ENCODE results near the gene RIN3. TPM values are rescaled to one million over a fixed set of nuclear protein-coding genes. Genes with fewer than 3 reads are reported as not detected.

Gene RIN3
- total and polyA plus RNA-seq, 3 donors from 2014 or later, result 25.9 to 56.2 (median 49.8) TPM

DNA sequence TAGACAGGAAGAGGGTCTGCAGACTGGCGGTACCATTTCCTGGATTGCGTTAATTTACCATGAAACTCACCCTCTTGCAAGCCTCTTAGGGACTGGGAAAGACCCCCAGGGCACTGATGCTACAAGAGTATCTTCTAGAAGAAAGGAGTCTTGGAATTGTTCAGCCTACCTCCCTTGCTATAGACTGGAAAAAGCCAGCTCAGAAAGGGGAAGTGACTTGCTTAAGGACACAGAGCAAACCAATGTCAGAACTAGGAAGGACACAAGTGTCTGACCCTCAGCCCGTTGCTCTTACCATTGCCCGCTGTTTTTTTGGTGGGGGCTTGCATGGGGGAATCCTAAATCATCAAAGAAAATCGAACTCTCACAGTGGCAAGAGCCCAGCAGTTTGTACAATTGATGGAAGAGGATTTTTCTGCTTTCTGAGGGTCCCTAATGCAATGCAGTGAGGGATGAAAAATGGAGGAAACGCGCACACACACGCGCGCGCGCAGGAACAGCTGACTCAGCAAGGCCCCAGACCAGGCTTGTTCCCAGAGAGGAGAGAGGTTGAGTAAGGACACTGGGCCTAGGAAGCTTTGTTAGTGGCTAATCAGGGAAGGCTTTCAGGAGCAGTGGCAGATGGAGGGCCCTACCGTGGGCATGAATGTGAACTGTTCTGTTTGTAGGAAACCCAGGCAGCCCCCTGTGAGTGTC is 50.9 kb downstream of the RIN3 start:
- no peak for DNase-seq
- no peak overlapping the region for H3K4me3 ChIP-seq
- WGBS, 2 donors, result 75 to 89% methylated on average over 12 to 13 of the region's 13 CpGs
- no peak for TF ChIP-seq POLR2A (IDR thresholded peaks at IDR 0.05)
- TF ChIP-seq, protein P1, sequence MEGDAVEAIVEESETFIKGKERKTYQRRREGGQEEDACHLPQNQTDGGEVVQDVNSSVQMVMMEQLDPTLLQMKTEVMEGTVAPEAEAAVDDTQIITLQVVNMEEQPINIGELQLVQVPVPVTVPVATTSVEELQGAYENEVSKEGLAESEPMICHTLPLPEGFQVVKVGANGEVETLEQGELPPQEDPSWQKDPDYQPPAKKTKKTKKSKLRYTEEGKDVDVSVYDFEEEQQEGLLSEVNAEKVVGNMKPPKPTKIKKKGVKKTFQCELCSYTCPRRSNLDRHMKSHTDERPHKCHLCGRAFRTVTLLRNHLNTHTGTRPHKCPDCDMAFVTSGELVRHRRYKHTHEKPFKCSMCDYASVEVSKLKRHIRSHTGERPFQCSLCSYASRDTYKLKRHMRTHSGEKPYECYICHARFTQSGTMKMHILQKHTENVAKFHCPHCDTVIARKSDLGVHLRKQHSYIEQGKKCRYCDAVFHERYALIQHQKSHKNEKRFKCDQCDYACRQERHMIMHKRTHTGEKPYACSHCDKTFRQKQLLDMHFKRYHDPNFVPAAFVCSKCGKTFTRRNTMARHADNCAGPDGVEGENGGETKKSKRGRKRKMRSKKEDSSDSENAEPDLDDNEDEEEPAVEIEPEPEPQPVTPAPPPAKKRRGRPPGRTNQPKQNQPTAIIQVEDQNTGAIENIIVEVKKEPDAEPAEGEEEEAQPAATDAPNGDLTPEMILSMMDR (IDR thresholded peaks at IDR 0.05), result no peak
- no peaks in the 10 kb centered on the region for H3K9me3 ChIP-seq
- peaks cover 30% of the 10 kb centered on the region for H3K4me1 ChIP-seq
- no peaks in the 10 kb centered on the region for H3K36me3 ChIP-seq (ENCODE audit: low read depth, missing control alignments)
- H3K27ac ChIP-seq, result peak overlapping the region; percentile 25 to 70
- H3K27me3 ChIP-seq, result no peaks in the 10 kb centered on the region
- intact Hi-C loops (cut with DNase I; ENCODE audit: low total_unique reads), result no loop called here

DNA sequence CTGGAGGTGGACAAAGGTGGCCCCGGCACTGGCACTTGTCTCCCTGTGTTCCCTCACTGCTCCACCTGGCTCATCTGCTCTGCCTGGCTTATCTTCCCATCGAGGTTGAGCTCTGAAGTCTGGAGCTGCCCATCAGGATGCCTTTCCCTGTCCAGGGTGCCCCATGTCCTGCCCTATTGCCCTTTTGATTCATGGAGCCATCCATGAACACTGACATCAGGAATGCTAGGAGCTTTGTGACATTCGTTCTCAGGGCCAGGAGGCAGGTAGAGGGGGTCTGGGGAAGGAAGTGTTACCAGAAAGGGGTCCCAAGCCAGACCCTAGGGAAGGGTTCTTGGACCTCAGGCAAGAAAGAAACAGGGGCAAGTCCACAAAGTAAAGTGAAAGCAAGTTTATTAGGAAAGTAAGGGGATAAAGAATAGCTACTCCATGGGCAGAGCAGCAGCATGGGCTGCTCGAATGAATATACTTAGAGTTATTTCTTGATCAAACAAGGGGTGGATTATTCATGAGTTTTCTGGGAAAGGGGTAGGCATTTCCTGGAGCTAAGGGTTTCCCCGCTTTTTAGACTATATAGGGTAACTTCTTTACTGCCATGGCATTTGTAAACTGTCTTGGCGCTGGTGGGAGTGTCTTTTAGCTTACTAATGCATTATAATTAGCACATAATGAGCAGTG is 51.6 kb downstream of the RIN3 start:
- 78 to 86% methylated on average over 6 of the region's 6 CpGs for WGBS, 2 donors
- no peaks in the 10 kb centered on the region for H3K27me3 ChIP-seq
- no peak for DNase-seq
- peaks cover 29% of the 10 kb centered on the region for H3K4me1 ChIP-seq
- intact Hi-C loops (cut with DNase I; ENCODE audit: low total_unique reads), result no loop called here
- no peak overlapping the region for H3K4me3 ChIP-seq
- peak overlapping the region in 1 of 2 donors; percentile 25 for H3K27ac ChIP-seq
- no peak for TF ChIP-seq POLR2A (IDR thresholded peaks at IDR 0.05)
- TF ChIP-seq, protein P1 (IDR thresholded peaks at IDR 0.05), result no peak
- H3K9me3 ChIP-seq, result no peaks in the 10 kb centered on the region
- no peaks in the 10 kb centered on the region for H3K36me3 ChIP-seq (ENCODE audit: low read depth, missing control alignments)

DNA sequence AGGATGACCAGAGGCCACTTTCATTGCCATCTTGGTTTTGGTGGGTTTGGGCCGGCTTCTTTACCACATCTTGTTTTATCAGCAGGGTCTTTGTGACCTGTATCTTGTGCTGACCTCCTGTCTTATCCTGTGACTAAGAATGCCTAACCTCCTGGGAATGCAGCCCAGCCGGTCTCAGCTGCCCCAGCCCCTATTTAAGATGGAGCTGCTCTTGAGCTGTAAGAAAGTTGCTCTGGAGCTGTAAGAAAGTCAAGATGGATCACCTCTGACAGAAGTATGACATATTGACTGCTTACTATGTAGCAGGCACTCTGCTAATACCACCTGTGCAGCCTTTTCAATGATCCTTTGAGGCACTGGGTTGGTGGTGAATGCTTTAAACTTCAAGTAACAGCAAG is 52.1 kb downstream of the RIN3 start:
- Histone ChIP-seq H3K9me3 (no peaks in the 10 kb centered on the region), H3K4me1 (peaks cover 24% of the 10 kb centered on the region), H3K27me3 (no peaks in the 10 kb centered on the region), H3K27ac (no peak overlapping the region), H3K4me3 (no peak overlapping the region), H3K36me3 (ENCODE audit: low read depth, missing control alignments) (no peaks in the 10 kb centered on the region)
- no peak for DNase-seq
- no peak for TF ChIP-seq POLR2A (IDR thresholded peaks at IDR 0.05)
- TF ChIP-seq, protein P1 (IDR thresholded peaks at IDR 0.05), result no peak
- intact Hi-C loops (cut with DNase I; ENCODE audit: low total_unique reads), result no loop called here
- WGBS, 2 donors, result 86 to 90% methylated on average over 2 of the region's 2 CpGs

DNA sequence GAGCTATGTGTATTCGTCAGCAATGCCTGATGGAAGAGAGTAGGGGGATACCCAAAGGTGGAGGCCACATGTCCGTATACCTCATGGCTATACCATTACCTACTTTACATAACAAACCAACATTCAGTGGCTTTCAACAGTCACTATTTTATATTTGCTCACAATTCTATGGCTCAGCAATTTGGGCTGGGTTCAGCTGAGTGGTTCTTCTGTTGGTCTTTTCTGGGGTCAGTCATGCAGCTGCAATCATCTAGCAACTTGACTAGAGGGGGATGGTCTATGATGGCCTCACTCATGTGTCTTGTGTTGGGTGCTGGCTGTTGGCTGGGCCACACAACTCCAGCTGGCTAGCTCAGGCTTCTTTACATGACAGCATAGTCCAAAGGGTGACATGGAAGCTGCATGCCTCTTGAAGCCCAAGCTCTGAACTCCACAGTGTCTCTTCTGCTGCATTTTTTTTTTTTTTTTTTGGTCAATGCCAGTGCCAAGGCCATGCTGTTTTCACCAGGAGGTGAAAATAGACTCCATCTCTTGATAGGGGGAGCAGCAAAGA is 53.7 kb downstream of the RIN3 start:
- TF ChIP-seq, protein P1 (IDR thresholded peaks at IDR 0.05), result no peak
- TF ChIP-seq POLR2A (IDR thresholded peaks at IDR 0.05), result no peak
- no peak for DNase-seq
- H3K4me3 ChIP-seq, result no peak overlapping the region
- no peaks in the 10 kb centered on the region for H3K36me3 ChIP-seq (ENCODE audit: low read depth, missing control alignments)
- intact Hi-C loops (cut with DNase I; ENCODE audit: low total_unique reads), result no loop called here
- no peaks in the 10 kb centered on the region for H3K27me3 ChIP-seq
- peaks cover 12% of the 10 kb centered on the region for H3K4me1 ChIP-seq
- no peak overlapping the region for H3K27ac ChIP-seq
- H3K9me3 ChIP-seq, result no peaks in the 10 kb centered on the region
- 100% methylated on average over 2 of the region's 2 CpGs for WGBS, 2 donors

All from testis (tissue), 3 donors.